ENCODE measurements around the gene MED12L.

GRCh38 chr3:151445273-151446001 lies 360.0 kb downstream of the MED12L start:
- TF ChIP-seq EZH2 (IDR thresholded peaks at IDR 0.05) (no peak), POLR2AphosphoS5 (IDR thresholded peaks at IDR 0.05; ENCODE audit: borderline replicate concordance, low read depth, low read length) (no peak)

Data from SK-N-MC (cell line).